LNCAP (cell line): ENCODE data around the gene CDKAL1.

Experiments
- TF ChIP-seq, protein P1 (sequence below): fragments of 450-650 bp; IDR thresholded peaks from 2 replicates; pipeline ENCODE4 v1.5.1; 2017; ENCODE audit warnings: mild to moderate bottlenecking

The CDKAL1 gene

DNA sequence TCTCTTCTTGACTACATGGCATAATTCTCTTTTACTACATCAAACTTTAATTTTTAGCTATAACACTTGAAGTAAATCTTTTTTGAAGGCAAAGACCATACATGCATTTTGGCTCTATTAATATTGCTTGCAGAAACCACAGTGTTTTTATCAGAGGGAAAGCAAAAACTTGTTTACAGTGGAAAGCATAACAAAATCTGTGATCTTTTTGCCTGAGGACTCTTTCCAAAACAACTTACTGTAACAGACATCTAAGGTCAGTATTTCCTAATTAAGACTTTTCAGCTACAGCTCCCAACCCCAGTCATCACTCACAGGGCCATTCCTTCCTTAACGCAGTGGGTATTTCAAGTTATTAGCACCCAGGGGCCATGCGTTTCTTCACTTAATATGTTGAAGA lies 274.7 kb downstream of the CDKAL1 start:
- TF ChIP-seq, protein P1, sequence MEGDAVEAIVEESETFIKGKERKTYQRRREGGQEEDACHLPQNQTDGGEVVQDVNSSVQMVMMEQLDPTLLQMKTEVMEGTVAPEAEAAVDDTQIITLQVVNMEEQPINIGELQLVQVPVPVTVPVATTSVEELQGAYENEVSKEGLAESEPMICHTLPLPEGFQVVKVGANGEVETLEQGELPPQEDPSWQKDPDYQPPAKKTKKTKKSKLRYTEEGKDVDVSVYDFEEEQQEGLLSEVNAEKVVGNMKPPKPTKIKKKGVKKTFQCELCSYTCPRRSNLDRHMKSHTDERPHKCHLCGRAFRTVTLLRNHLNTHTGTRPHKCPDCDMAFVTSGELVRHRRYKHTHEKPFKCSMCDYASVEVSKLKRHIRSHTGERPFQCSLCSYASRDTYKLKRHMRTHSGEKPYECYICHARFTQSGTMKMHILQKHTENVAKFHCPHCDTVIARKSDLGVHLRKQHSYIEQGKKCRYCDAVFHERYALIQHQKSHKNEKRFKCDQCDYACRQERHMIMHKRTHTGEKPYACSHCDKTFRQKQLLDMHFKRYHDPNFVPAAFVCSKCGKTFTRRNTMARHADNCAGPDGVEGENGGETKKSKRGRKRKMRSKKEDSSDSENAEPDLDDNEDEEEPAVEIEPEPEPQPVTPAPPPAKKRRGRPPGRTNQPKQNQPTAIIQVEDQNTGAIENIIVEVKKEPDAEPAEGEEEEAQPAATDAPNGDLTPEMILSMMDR: no peak

DNA sequence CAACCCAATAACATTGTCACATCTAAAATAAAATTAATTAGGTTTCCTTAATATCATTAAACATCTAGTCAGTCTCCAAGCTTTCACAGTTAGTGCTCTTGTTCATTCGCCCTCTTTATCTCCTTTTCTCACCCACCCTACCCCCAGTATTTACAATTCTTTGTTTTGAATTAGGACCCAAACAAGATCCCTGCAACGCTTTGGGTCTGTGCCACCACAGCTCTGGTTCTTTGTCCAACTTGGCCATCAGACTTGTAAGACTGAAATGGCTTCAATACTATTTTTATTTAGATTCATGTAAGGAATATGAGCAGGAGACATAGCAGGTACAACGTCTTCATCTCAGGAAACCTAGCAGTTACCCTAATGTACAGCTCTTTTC lies 276.5 kb downstream of the CDKAL1 start:
- TF ChIP-seq, protein P1: no peak

DNA sequence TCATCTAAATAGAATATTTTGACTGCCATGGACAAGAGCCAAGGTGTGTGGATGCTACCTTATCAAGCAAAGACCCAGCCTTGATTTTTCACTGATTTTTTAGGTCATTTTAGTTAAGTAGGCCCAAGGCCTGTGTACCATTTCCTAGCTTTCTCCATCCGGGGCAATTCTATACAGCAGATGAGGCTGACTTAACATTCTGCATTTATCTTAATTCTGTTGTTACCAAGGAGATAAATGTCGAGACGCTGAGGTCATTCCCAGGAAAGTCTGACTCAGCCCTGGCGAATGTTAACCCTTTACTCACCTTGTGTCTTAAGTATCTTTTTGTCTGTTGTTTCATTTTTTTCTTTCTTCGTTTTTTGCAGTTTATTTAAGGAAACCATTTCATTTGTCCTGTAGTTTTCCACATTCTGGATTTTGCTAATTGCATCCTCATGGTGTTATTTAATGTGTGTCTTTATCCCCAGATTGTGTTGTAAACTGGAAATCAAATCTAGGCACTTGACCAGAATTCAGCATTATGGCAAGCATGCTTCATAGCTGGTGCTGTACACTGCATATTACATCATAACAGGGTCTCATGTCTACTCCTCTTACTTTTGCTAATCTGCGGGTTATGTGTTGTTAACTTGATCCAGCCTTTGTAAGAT lies 277.0 kb downstream of the CDKAL1 start:
- TF ChIP-seq, protein P1: no peak

DNA sequence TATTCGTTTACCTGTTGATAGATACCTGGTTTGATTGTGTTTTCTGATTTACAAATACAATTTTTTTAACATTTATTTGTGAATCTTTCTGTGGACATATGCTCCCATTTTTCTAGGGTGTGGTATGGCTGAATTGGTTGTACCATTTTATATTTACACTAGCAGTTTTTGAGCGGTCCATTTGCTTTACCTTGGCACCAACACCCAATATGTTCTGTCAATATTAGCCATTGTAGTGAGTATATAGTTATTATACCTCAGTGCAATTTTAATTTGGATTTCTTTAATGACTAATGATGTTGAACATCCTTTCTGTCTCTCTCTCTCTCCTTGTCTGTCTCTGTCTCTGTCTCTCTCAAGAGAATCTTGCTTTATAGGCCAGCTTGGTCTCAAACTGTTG lies 278.5 kb downstream of the CDKAL1 start:
- TF ChIP-seq, protein P1: no peak

DNA sequence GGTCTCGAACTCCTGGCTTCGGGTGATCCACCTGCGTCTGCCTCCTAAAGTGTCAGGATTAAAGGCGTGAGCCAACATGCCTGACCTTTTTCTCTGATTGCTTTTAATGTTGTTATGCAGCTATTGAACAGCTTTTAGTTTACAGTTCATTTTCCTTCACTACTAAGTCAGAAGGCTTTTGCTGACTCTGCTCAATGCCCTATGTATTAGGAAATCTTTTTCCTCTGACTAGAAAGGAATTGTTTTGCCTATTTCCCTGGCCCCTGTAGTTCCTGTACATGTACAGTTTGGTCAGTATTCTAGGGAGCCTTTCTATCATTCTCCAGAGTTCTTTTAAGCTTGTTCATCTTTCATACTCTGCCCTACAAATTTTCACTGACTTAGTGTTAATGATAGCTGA lies 280.2 kb downstream of the CDKAL1 start:
- TF ChIP-seq, protein P1: no peak

DNA sequence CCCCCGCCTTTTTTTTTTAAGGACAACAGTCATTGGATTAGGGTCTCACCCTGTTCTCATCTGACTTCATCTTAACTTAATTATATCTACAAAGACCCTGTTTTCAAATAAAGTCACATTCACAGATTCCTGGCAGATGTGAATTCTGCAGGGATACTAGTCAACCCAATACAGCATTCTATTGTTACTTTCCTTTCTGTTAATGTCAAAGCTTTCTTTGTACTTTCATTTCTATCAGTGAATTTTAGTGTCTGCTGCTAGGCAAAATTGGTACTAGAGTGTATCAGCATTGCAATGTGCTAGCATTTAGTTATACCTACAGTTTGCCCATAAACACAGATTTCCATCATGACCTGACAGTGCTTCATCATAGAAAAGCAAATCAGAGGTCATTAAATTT lies 281.9 kb downstream of the CDKAL1 start:
- TF ChIP-seq, protein P1: no peak

DNA sequence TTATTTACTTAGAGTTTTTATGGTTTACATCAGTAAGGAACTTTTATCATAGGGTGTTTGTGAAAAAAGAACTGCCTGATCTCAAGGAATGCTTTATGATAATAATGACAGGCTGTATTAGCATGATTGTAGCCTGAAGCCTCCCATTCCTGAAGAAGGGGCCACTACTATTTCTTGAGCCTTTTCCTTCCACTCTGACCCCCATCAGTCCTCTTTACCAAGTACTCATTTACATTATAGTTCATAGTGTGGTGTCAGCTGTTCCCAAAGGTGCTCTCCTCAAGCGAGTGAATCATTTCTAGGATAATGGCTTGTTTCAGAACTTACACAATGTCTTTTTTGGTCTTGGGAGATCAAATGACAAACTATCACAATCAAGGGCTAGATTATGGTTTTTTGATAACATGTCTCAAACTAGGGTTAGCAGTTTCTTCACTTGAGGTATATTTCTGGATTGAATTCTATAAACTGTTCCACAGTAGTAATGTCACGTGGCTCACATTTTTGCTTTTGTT lies 283.6 kb downstream of the CDKAL1 start:
- TF ChIP-seq, protein P1: no peak
